IPS-18a (cell line): ENCODE data around the gene CCL1.

Experiments
- H3K27ac ChIP-seq: one replicate; pipeline ENCODE4 v1.5.1; 2013; ENCODE audit warnings: low read length
- H3K27me3 ChIP-seq: one replicate; pipeline ENCODE4 v1.6.1; 2013; ENCODE audit warnings: mild to moderate bottlenecking, low read length; ENCODE audit not compliant: control insufficient read depth, insufficient read depth
- H3K36me3 ChIP-seq: one replicate; pipeline ENCODE4 v1.6.1; 2013; ENCODE audit warnings: low read depth, low read length; ENCODE audit not compliant: control insufficient read depth
- H3K4me1 ChIP-seq: one replicate; pipeline ENCODE4 v1.6.1; 2013; ENCODE audit warnings: low read depth, low read length; ENCODE audit not compliant: control insufficient read depth
- H3K4me3 ChIP-seq: one replicate; pipeline ENCODE4 v1.5.1; 2013; ENCODE audit warnings: low read length
- H3K9ac ChIP-seq: one replicate; pipeline ENCODE4 v1.6.1; 2013; ENCODE audit warnings: mild to moderate bottlenecking, low read length, moderate library complexity
- H3K9me3 ChIP-seq: one replicate; pipeline ENCODE4 v1.6.1; 2013; ENCODE audit warnings: low read depth, low read length; ENCODE audit not compliant: control insufficient read depth

Gene CCL1

GRCh38 chr17:34367486-34368195 lies 4.6 kb upstream of the CCL1 start:
- no peaks in the 10 kb centered on the region for H3K4me1 ChIP-seq
- H3K36me3 ChIP-seq: no peaks in the 10 kb centered on the region
- H3K9ac ChIP-seq: no peak overlapping the region
- no peak overlapping the region for H3K4me3 ChIP-seq
- H3K27me3 ChIP-seq: no peaks in the 10 kb centered on the region
- H3K27ac ChIP-seq: no peak overlapping the region
- H3K9me3 ChIP-seq: no peaks in the 10 kb centered on the region

GRCh38 chr17:34366529-34367107 lies 3.6 kb upstream of the CCL1 start:
- Histone ChIP-seq H3K4me3 (no peak overlapping the region), H3K9ac (no peak overlapping the region), H3K27ac (no peak overlapping the region), H3K36me3 (no peaks in the 10 kb centered on the region), H3K4me1 (no peaks in the 10 kb centered on the region), H3K9me3 (no peaks in the 10 kb centered on the region), H3K27me3 (no peaks in the 10 kb centered on the region)

- H3K9me3 ChIP-seq: no peaks in the 10 kb centered on the region
- H3K27me3 ChIP-seq: no peaks in the 10 kb centered on the region
- no peak overlapping the region for H3K4me3 ChIP-seq
- H3K9ac ChIP-seq: no peak overlapping the region
- H3K4me1 ChIP-seq: no peaks in the 10 kb centered on the region
- no peaks in the 10 kb centered on the region for H3K36me3 ChIP-seq
- no peak overlapping the region for H3K27ac ChIP-seq
These were observed 3.0 kb upstream of the CCL1 start for GRCh38 chr17:34366010-34366409.

- Histone ChIP-seq H3K36me3 (no peaks in the 10 kb centered on the region), H3K4me3 (no peak overlapping the region), H3K27ac (no peak overlapping the region), H3K9ac (no peak overlapping the region), H3K9me3 (no peaks in the 10 kb centered on the region), H3K27me3 (no peaks in the 10 kb centered on the region), H3K4me1 (no peaks in the 10 kb centered on the region)
These were observed 2.3 kb upstream of the CCL1 start for GRCh38 chr17:34365340-34365739.

- Histone ChIP-seq H3K4me1 (no peaks in the 10 kb centered on the region), H3K27me3 (no peaks in the 10 kb centered on the region), H3K9ac (no peak overlapping the region), H3K27ac (no peak overlapping the region), H3K36me3 (no peaks in the 10 kb centered on the region), H3K4me3 (no peak overlapping the region), H3K9me3 (no peaks in the 10 kb centered on the region)
These were observed 1.7 kb upstream of the CCL1 start for GRCh38 chr17:34364751-34365150.

- H3K4me1 ChIP-seq: no peaks in the 10 kb centered on the region
- H3K27ac ChIP-seq: no peak overlapping the region
- H3K36me3 ChIP-seq: no peaks in the 10 kb centered on the region
- H3K9ac ChIP-seq: no peak overlapping the region
- H3K9me3 ChIP-seq: no peaks in the 10 kb centered on the region
- no peak overlapping the region for H3K4me3 ChIP-seq
- no peaks in the 10 kb centered on the region for H3K27me3 ChIP-seq
These were observed 1.5 kb downstream of the CCL1 start for GRCh38 chr17:34361478-34362061.

- no peaks in the 10 kb centered on the region for H3K4me1 ChIP-seq
- H3K27me3 ChIP-seq: no peaks in the 10 kb centered on the region
- H3K27ac ChIP-seq: no peak overlapping the region
- H3K36me3 ChIP-seq: no peaks in the 10 kb centered on the region
- no peak overlapping the region for H3K9ac ChIP-seq
- H3K9me3 ChIP-seq: no peaks in the 10 kb centered on the region
- H3K4me3 ChIP-seq: no peak overlapping the region
These were observed 2.3 kb downstream of the CCL1 start for GRCh38 chr17:34360601-34361270.

- Histone ChIP-seq H3K9me3 (no peaks in the 10 kb centered on the region), H3K9ac (no peak overlapping the region), H3K36me3 (no peaks in the 10 kb centered on the region), H3K27me3 (no peaks in the 10 kb centered on the region), H3K27ac (no peak overlapping the region), H3K4me1 (no peaks in the 10 kb centered on the region), H3K4me3 (no peak overlapping the region)
These were observed 4.4 kb downstream of the CCL1 start for GRCh38 chr17:34358631-34359030.

- Histone ChIP-seq H3K27ac (no peak overlapping the region), H3K27me3 (no peaks in the 10 kb centered on the region), H3K4me1 (no peaks in the 10 kb centered on the region), H3K36me3 (no peaks in the 10 kb centered on the region), H3K4me3 (no peak overlapping the region), H3K9me3 (no peaks in the 10 kb centered on the region), H3K9ac (no peak overlapping the region)
These were observed 5.6 kb downstream of the CCL1 start for GRCh38 chr17:34357398-34357797.

GRCh38 chr17:34356194-34356593 lies 6.8 kb downstream of the CCL1 start, which contains the start of gene CCL13:
Gene CCL13, plus strand, starts transcription at chr17:34356480. Its CDS starts 47 bp downstream, at chr17:34356527.
- H3K36me3 ChIP-seq: no peaks in the 10 kb centered on the region
- H3K4me1 ChIP-seq: no peaks in the 10 kb centered on the region
- H3K9me3 ChIP-seq: no peaks in the 10 kb centered on the region
- no peak within 1 kb of the TSS for H3K9ac ChIP-seq
- no peak within 1 kb of the TSS for H3K27ac ChIP-seq
- H3K27me3 ChIP-seq: no peaks in the 10 kb centered on the region
- H3K4me3 ChIP-seq: no peak within 1 kb of the TSS

- H3K4me1 ChIP-seq: peaks cover 5% of the 10 kb centered on the region
- H3K4me3 ChIP-seq: no peak overlapping the region
- no peaks in the 10 kb centered on the region for H3K27me3 ChIP-seq
- no peaks in the 10 kb centered on the region for H3K9me3 ChIP-seq
- H3K27ac ChIP-seq: no peak overlapping the region
- H3K9ac ChIP-seq: no peak overlapping the region
- H3K36me3 ChIP-seq: no peaks in the 10 kb centered on the region
These were observed 8.4 kb downstream of the CCL1 start for GRCh38 chr17:34354637-34355036.
